G401.6 (cell line): ENCODE measurements around the gene PRM2.

Experiments
- FAIRE-seq: peaks from 2 replicates; lab custom pipeline; 2012; peaks lifted over from hg19 to GRCh38; lab: Jason Lieb, UNC

Gene PRM2

DNA sequence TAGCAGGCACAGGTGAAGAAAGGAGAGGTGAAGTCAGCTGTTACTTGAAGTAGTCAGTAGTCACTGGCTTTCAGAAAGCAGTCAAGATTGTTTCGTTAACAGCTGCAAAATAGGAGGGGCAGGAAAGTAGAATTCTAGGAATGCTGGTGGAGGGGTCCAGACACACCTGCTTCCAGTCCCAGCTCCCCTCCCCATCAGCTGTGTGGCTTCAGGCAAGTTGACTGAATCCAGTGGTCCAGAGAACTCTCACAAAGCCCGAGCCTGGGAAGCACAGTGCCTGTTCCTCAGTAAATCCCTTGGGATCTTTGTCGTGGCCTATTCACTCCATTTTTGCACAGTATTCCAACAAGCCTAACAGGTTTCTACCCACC, 15.7 kb downstream of the PRM2 start:
- FAIRE-seq, result no peak

DNA sequence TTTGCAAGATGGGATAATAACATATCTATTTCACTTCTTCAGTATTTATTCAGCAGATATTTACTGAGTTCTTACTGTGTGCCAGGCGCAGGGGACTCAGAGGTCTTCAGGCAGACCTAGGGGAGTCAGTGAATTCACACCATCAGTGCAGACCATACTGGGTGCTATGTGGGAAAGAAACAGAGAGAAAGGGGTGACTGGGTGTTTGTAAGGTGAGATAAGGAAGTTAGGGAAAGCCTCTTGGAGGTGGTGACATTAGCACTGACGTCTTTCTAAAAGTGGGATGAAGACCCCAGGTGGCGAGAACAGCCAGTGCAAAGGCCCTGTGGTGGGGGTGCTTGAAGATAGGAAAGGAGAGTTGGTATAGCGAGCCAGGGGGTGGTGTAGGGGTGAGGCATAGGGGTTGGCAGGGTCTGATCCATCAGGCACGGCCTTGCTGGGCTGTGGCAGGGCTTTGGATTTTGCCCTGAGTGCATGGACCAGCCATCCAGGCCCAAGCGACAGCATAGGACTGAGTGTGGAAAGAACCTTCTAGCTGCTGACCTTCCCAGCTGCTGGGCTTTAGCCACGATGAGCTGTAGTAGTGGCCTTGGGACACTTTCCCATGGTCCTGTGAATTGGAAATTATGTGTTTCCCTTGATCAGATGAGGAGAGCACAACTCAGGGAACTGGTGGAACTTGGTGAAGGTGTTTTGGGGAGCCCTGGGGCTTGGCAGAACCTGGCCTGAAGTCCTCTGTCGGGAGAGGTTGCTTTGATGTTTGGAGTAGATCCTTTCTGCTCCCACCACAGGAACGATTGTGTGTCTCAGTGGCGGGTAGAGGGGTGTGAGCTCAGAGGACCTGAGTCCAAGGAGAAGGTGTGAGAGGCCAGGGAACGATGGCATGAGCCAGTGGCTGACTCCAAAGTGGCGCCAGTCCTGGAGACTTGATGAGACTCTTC, 16.4 kb downstream of the PRM2 start:
- FAIRE-seq, result no peak

GRCh38 chr16:11258553-11259492, 17.5 kb downstream of the PRM2 start:
- FAIRE-seq, result no peak

DNA sequence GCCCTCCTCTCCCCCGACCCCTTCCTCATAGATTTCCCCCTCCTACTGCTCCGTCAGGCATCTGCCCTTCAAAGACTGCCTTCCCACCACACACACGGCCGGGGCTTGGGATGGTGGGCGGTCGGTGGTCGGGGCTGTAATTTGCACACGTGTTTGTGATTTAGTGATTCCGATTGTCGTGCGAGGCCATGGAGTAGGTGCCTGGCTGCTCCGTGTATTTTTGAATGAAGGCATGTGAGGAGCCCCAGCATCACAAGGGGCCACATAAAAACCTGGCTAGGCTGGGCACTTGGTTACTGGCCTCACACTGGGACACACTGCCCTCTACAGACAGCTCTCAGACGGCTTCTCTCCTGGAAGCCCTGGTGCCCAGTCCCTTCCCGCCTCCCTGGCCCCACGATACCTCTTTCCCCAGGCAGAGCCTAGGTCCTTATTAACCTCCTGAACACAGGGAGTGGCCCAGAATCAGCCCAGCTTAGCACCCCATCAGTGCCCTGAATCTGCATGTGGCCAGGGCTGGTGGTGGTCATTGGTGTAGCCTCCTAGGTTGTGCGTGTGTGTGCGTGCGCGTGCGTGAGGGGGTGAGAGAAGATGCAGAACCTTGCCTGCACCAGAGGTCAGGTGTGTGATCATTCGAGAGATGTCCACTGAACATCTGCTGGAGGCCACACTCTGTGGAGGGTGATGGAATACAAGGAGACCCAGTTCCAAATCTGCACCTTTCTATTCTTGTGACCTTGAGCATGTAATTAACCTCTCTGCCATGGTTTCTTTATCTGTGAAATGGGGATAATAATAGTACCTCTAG, 18.9 kb downstream of the PRM2 start:
- peak; percentile 41 for FAIRE-seq

DNA sequence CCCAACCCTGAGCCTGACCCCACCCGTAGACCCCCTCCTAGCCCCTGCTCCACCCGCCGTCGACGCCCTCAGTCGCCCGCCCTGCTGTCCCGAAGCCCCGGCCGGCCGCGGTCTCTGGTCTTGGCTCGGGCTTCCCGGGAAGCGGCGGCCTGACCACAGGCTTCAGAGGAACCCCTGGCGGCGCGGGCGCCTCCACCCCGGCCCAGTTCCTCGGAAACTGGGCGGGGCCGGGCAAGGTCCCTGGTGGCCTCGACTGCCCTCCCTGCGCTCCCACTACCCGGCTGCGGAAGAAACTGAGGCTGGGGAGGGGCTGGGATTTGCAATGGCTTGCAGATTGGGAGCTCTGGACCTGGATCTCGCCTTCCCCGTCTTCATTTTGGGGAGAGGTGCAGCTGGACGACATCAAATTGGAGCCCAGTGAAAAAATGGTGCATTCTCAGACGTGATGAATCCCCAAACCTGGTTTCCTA, 19.6 kb downstream of the PRM2 start:
- FAIRE-seq, result no peak

DNA sequence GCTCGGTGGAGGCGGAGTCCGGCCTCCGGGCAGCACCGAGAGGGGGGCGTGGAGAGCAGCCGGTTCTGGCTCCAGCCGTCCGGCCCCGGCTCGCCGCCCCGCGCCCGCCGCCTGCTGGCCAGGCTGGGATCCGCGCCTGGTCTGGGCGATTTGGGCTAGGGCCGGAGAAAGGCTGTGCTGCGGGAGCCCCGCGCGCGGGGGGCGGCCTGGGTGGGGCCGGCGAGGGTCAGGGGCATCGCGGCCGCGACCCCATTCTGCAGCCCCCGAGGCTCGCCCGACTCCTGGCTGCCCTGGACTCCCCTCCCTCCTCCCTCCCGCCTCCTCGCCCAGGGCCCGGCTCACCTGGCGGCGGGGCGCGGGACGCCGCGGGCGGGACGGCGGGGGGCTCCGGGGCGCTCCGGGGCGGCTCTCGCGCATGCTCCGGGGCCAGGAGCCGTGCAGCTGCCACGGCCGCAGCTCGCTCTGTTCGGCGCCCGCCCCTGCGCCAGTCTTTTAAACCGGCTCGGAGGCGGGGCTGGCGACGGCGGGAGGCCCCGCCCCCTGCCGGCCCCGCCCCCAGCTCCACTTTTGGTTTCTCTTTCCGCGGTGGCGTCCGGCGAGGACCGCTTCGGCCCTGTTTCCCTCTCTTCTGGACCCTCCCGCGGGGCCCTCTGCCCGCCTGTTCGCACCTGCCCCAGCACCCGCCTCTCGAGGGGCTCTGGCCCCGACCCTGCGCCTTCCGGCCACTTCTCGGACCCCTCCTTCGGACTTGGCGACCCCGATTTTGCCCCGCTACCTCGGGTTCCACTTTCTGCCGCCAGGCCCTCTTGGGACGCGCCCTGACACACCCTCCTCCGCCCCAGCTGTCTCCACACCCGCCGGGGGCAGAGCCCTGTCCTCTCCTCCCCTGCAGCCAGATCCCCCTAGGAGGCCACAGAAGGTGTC, 20.3 kb downstream of the PRM2 start, which contains the start of gene SOCS1:
Gene SOCS1, minus strand, starts transcription at position 468 of the 924 bp plus-strand sequence. CDS start 726 bp downstream, outside the sequence.
- no peak for FAIRE-seq

DNA sequence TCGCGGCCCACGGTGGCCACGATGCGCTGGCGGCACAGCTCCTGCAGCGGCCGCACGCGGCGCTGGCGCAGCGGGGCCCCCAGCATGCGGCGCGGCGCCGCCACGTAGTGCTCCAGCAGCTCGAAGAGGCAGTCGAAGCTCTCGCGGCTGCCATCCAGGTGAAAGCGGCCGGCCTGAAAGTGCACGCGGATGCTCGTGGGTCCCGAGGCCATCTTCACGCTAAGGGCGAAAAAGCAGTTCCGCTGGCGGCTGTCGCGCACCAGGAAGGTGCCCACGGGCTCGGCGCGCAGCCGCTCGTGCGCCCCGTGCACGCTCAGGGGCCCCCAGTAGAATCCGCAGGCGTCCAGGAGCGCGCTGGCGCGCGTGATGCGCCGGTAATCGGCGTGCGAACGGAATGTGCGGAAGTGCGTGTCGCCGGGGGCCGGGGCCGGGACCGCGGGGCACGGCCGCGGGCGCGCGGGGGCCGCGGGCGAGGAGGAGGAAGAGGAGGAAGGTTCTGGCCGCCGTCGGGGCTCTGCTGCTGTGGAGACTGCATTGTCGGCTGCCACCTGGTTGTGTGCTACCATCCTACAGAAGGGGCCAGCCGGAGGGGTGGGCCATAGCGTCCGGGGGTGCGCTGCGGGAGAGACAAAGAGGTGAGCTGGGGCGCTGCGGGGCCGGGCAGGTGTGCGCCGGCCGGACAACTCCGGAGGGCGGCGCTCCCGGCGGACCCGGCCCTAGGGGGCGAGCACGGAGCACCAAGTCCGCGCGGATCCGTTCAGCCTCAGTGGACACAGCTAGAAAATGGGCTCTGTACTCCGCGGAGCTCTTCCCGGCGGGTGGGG, 21.2 kb downstream of the PRM2 start:
- FAIRE-seq, result no peak

- no peak for FAIRE-seq
Observed at GRCh38 chr16:11253995-11254912, 22.0 kb downstream of the PRM2 start.

- FAIRE-seq, result no peak
Observed at GRCh38 chr16:11253009-11253994, 23.0 kb downstream of the PRM2 start.

DNA sequence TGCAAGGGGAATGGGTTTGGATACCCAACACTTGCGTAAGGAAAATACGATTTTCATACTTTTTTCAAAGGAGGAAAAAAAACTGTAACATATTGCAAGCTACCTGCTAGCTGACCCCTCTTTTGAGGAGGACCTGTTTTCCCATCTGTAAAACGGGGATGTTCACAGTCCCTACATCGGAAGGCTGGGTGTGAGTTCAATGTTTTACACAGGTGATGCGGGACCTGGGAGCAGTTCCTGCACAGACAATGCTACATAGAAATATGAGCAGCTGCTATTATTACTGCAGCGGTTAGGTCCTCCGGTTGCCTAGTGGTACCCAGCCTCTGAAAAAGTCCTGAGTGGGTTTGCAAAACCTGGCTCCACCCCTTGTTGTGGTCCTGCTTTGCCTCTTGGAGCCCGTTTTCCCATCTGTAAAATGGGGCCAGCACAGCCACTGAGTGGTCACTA, 23.8 kb downstream of the PRM2 start:
- no peak for FAIRE-seq

DNA sequence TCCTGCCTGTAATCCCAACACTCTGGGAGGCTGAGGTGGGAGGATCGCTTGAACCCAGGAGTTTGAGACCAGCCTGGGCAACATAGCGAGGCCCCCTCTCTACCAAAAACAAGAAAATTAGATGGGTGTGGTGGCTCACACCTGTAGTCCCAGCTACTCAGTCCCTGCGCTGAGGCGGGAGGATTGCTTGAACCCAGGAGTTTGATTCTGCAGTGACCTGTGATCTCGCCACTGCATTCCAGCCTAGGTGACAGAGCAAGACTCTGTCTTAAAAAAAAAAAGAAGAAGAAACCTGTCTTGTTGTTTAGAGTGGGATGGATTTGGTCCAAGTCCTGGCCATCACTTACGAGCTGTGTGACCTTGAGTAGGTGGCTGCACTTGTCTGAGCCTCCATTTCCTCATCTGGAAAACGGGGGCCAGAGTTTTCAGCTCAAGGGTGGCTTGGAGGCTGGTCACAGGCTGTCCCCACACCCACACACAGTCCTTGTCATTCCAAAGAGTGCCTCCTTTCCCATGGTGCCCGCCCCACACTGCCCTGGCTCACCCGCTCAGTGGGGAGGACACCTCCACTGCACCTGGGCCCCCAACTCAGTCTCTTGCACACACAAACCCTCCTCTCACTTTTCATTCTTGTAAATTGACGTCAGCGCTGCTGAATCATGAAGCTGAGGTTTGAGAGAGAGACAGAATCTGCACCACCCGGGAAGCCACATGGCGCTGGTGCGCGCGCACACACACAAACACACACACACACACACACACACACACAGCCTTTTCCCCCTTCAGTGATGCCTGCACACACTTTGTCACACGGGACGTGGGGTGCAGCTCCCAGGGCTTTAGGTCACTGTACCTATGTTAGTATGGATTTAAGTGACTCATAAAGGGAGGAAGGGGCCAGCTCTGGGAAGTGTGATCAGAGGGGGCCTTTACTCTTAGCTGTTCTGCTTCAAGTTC, 24.5 kb downstream of the PRM2 start:
- FAIRE-seq, result no peak

DNA sequence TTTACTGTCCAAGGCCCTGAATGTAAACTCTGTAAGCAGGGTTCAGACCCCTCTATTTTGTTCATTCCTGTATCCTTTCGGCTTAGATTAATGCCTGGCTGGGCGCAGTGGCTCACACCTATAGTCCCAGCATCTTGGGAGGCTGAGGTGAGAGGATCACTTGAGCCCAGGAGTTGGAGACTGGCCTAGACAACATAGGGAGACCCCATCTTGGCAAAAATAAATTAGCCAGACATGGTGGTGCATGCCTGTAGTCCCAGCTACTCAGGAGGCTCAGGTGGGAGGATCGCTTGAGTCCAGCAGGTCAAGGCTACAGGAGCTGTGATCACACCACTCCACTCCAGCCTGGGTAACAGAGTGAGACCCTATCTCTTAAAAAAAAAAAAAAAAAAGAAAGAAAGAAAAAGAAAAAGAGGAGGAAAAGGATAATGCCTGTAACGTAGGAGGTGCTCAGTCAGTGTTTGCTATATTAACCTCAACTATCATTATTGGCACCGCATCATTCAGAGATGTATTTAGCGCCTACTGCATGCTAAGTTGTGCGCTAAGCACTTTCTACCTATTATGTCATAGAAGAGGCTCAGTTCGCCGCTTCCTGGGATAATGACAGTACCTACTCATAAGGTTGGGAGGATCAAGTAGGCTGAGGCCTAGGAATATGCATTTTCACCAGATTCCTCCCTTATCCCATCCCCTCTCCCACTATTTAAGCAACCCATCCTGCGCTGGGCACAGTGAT, 25.3 kb downstream of the PRM2 start:
- FAIRE-seq, result no peak

DNA sequence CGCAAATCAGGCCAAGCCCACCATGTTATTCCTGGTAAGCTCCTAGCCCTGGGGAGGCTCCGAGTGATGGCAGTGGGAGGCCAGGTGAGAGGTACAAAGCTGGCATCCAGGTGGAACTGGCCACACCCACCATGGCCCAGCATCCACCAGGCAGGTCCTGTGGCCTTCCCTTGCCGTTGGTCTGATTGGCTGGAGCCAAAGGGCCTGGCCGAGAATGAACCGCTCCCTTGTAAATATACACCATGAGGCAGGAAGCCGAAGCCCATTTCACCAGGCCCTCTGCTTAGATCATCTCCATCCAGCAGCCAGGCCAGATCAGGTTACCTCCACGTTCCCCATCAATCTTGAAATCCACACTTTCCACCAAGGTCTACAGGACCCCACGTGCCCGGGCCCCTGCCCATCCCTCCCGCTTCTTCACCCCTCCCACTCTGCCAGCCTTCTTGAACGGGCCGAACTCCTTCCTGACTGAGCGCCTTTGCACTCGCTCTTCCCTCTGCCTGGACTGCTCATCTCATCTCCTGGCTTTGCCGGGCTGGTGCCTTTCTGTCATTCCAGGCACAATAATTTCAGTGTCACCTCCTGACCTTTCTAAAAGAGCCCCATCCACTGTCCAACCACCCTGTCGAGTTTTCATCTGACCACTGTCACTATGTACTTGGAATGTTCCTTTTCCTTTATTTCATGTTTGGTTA, 26.0 kb downstream of the PRM2 start:
- no peak for FAIRE-seq

DNA sequence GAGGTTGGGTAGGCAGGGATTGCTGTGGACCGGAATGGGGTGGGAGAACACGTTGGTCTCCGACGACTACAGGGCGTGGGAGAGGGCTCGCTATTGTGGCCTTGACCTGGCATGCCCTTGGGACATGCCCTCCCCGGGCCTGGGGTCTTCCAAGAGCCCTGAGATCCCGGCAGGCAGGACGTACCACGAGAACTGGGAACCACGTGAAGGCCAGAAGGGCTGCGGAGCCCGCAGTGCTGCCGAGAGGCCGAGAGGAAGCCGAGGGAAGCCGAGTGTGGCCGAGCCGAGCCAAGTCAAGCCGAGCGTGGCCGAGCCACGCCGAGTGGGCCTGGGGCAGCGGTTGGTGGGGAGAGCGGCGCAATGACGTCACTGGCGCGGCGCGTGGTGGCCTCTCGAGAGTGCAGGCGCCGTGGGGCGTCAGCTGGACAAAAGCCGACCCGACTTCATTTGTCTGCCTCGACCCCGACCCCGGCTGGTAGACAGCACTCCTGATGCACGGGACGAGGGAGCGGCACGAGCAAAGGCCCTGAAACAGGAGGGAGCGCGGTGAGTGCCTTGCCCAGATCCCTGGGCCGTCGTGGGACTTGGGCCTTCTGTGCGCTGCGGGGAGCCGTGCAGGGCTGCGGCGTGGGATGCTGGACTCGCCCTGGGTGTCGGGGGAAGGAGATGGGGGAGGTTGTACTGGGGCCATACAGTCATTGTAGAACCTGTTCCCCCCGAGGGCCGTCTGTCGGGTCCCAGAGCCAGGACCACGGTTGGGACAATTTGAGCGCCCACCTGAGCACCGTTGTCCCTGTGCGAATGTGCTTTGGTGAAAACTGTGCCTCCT, 26.8 kb downstream of the PRM2 start:
- FAIRE-seq, result no peak
